ENCODE data around the gene AIFM3.
"Not testable (repeated sequence)": the region's sequence is repeated elsewhere in the genome, so short reads cannot be mapped to it uniquely, and the experiment has no call there.

AIFM3 gene

GRCh38 chr22:20928573-20928967, 38.5 kb upstream of the AIFM3 start:
- no peak for ATAC-seq
- TF ChIP-seq, protein P1, sequence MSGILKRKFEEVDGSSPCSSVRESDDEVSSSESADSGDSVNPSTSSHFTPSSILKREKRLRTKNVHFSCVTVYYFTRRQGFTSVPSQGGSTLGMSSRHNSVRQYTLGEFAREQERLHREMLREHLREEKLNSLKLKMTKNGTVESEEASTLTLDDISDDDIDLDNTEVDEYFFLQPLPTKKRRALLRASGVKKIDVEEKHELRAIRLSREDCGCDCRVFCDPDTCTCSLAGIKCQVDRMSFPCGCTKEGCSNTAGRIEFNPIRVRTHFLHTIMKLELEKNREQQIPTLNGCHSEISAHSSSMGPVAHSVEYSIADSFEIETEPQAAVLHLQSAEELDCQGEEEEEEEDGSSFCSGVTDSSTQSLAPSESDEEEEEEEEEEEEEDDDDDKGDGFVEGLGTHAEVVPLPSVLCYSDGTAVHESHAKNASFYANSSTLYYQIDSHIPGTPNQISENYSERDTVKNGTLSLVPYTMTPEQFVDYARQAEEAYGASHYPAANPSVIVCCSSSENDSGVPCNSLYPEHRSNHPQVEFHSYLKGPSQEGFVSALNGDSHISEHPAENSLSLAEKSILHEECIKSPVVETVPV (CRISPR knock-in tag; IDR thresholded peaks at IDR 0.05): no peak
- TF ChIP-seq CSDC2 (CRISPR knock-in tag; IDR thresholded peaks at IDR 0.05) (no peak), ZNF565 (CRISPR knock-in tag; conservative IDR thresholded peaks at IDR 0.05; ENCODE audit: low read depth) (no peak), OSR1 (CRISPR knock-in tag; IDR thresholded peaks at IDR 0.05) (no peak), ESRRG (CRISPR knock-in tag; IDR thresholded peaks at IDR 0.05) (no peak), ISL1 (CRISPR knock-in tag; IDR thresholded peaks at IDR 0.05) (no peak), ZNF8 (CRISPR knock-in tag; IDR thresholded peaks at IDR 0.05) (no peak), ARNTL (CRISPR knock-in tag; IDR thresholded peaks at IDR 0.05; ENCODE audit: borderline replicate concordance, low read depth) (no peak), ZFP30 (CRISPR knock-in tag; IDR thresholded peaks at IDR 0.05) (no peak), BACH2 (CRISPR knock-in tag; IDR thresholded peaks at IDR 0.05; ENCODE audit: borderline replicate concordance) (no peak), ZC3H10 (CRISPR knock-in tag; IDR thresholded peaks at IDR 0.05) (no peak), TCF4 (CRISPR knock-in tag; IDR thresholded peaks at IDR 0.05; ENCODE audit: borderline replicate concordance) (no peak), SNAI2 (CRISPR knock-in tag; IDR thresholded peaks at IDR 0.05) (no peak), GLIS3 (CRISPR knock-in tag; IDR thresholded peaks at IDR 0.05) (no peak), ZNF70 (CRISPR knock-in tag; IDR thresholded peaks at IDR 0.05) (no peak), RARB (CRISPR knock-in tag; IDR thresholded peaks at IDR 0.05) (no peak)
- TF ChIP-seq, protein P2, sequence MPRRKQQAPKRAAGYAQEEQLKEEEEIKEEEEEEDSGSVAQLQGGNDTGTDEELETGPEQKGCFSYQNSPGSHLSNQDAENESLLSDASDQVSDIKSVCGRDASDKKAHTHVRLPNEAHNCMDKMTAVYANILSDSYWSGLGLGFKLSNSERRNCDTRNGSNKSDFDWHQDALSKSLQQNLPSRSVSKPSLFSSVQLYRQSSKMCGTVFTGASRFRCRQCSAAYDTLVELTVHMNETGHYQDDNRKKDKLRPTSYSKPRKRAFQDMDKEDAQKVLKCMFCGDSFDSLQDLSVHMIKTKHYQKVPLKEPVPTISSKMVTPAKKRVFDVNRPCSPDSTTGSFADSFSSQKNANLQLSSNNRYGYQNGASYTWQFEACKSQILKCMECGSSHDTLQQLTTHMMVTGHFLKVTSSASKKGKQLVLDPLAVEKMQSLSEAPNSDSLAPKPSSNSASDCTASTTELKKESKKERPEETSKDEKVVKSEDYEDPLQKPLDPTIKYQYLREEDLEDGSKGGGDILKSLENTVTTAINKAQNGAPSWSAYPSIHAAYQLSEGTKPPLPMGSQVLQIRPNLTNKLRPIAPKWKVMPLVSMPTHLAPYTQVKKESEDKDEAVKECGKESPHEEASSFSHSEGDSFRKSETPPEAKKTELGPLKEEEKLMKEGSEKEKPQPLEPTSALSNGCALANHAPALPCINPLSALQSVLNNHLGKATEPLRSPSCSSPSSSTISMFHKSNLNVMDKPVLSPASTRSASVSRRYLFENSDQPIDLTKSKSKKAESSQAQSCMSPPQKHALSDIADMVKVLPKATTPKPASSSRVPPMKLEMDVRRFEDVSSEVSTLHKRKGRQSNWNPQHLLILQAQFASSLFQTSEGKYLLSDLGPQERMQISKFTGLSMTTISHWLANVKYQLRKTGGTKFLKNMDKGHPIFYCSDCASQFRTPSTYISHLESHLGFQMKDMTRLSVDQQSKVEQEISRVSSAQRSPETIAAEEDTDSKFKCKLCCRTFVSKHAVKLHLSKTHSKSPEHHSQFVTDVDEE (CRISPR knock-in tag; IDR thresholded peaks at IDR 0.05): no peak
- TF ChIP-seq, protein P3, sequence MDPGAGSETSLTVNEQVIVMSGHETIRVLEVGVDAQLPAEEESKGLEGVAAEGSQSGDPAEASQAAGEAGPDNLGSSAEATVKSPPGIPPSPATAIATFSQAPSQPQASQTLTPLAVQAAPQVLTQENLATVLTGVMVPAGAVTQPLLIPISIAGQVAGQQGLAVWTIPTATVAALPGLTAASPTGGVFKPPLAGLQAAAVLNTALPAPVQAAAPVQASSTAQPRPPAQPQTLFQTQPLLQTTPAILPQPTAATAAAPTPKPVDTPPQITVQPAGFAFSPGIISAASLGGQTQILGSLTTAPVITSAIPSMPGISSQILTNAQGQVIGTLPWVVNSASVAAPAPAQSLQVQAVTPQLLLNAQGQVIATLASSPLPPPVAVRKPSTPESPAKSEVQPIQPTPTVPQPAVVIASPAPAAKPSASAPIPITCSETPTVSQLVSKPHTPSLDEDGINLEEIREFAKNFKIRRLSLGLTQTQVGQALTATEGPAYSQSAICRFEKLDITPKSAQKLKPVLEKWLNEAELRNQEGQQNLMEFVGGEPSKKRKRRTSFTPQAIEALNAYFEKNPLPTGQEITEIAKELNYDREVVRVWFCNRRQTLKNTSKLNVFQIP (CRISPR knock-in tag; IDR thresholded peaks at IDR 0.05; ENCODE audit: borderline replicate concordance, low read depth): no peak
- TF ChIP-seq, protein P4, sequence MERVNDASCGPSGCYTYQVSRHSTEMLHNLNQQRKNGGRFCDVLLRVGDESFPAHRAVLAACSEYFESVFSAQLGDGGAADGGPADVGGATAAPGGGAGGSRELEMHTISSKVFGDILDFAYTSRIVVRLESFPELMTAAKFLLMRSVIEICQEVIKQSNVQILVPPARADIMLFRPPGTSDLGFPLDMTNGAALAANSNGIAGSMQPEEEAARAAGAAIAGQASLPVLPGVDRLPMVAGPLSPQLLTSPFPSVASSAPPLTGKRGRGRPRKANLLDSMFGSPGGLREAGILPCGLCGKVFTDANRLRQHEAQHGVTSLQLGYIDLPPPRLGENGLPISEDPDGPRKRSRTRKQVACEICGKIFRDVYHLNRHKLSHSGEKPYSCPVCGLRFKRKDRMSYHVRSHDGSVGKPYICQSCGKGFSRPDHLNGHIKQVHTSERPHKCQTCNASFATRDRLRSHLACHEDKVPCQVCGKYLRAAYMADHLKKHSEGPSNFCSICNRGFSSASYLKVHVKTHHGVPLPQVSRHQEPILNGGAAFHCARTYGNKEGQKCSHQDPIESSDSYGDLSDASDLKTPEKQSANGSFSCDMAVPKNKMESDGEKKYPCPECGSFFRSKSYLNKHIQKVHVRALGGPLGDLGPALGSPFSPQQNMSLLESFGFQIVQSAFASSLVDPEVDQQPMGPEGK (CRISPR knock-in tag; IDR thresholded peaks at IDR 0.05; ENCODE audit: borderline replicate concordance): no peak

DNA sequence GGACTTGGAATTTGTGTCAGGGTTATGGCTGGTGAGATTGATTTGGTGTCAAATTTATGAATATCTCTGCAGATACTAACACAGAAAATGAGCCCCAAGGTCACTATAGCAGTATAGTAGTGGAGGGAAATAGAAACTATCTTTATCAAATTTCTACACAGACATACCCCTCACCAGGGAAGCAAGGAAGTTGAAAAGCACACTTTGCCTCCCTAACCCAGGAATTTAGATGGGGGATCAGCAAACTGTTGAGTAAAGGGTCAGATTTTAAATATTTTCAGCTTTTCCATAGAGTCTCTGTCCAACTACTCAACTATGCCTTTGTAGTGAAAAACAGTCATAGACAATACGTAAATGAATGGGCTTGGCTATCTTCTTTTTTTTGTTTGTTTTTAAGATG, 37.1 kb upstream of the AIFM3 start:
- no peak for ATAC-seq
- TF ChIP-seq TCF4 (CRISPR knock-in tag; IDR thresholded peaks at IDR 0.05; ENCODE audit: borderline replicate concordance) (no peak), ZFP3 (CRISPR knock-in tag; IDR thresholded peaks at IDR 0.05) (no peak), ZC3H10 (CRISPR knock-in tag; IDR thresholded peaks at IDR 0.05) (no peak), ZNF8 (CRISPR knock-in tag; IDR thresholded peaks at IDR 0.05) (no peak), TOX (CRISPR knock-in tag; IDR thresholded peaks at IDR 0.05; ENCODE audit: borderline replicate concordance) (no peak), BACH2 (CRISPR knock-in tag; IDR thresholded peaks at IDR 0.05; ENCODE audit: borderline replicate concordance) (no peak), ISL1 (CRISPR knock-in tag; IDR thresholded peaks at IDR 0.05) (no peak)
- TF ChIP-seq, protein P5, sequence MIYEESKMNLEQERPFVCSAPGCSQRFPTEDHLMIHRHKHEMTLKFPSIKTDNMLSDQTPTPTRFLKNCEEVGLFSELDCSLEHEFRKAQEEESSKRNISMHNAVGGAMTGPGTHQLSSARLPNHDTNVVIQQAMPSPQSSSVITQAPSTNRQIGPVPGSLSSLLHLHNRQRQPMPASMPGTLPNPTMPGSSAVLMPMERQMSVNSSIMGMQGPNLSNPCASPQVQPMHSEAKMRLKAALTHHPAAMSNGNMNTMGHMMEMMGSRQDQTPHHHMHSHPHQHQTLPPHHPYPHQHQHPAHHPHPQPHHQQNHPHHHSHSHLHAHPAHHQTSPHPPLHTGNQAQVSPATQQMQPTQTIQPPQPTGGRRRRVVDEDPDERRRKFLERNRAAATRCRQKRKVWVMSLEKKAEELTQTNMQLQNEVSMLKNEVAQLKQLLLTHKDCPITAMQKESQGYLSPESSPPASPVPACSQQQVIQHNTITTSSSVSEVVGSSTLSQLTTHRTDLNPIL (CRISPR knock-in tag; IDR thresholded peaks at IDR 0.05; ENCODE audit: low read depth): no peak

GRCh38 chr22:20930435-20930834, 36.6 kb upstream of the AIFM3 start:
- ATAC-seq: not testable (repeated sequence)

All from SK-N-SH treated with all-trans-retinoic acid at 6 μM for 48 hours (cell line).